ENCODE results near the gene PAM. TPM values are rescaled to one million over a fixed set of nuclear protein-coding genes. Genes with fewer than 3 reads are reported as not detected.
A peak's percentile ranks its signal among the peaks of the same experiment; 100 is the strongest.
"Not testable (repeated sequence)": the region's sequence is repeated elsewhere in the genome, so short reads cannot be mapped to it uniquely, and the experiment has no call there.

The PAM gene
- total and polyA plus RNA-seq, 2 donors from 2014 or later = 158 to 293 TPM

DNA sequence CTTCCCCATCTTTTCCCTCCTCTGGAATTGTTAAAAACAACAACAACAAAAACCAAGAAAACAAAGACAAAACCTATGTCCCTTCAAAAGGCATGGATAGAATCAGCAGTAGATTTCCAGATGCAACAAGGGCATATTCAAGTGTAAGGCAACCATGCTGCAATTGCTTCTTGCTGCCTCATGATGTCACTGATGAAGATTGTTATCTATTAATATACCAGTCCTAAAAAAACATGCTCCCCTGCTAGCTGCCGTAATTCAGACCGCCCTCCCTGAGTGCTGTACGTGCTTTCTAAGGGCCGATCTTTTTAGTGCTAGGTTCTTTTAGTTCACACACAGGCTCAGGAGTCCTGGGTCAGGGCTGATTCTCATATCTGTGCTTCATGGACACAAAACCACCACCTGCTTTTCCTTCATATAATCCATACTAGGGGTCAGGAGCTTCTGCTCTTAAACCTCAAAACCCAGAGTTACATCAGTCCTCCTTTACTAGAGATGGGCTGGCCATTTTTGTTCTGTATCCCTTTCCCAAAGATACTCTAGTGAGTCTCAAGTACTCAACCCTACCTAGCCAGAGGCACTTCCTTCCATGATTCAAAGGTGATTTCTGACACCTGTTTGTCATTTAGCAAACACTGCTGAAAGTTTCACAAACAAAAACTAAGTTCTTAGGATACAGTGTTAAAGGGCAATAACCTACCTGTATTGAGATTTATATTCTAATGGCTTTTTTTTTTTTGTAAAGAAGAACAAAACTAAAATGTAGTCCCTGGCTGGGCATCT lies 282.8 kb downstream of the PAM start:
- intact Hi-C loops (cut with DNase I) = no loop called here
- H3K4me3 ChIP-seq (ENCODE audit: low read length in 3 of 3) = no peak overlapping the region
- no peak overlapping the region for H3K27ac ChIP-seq (ENCODE audit: low read depth in 2 of 2, low read length in 2 of 2)
- TF ChIP-seq, protein P1, sequence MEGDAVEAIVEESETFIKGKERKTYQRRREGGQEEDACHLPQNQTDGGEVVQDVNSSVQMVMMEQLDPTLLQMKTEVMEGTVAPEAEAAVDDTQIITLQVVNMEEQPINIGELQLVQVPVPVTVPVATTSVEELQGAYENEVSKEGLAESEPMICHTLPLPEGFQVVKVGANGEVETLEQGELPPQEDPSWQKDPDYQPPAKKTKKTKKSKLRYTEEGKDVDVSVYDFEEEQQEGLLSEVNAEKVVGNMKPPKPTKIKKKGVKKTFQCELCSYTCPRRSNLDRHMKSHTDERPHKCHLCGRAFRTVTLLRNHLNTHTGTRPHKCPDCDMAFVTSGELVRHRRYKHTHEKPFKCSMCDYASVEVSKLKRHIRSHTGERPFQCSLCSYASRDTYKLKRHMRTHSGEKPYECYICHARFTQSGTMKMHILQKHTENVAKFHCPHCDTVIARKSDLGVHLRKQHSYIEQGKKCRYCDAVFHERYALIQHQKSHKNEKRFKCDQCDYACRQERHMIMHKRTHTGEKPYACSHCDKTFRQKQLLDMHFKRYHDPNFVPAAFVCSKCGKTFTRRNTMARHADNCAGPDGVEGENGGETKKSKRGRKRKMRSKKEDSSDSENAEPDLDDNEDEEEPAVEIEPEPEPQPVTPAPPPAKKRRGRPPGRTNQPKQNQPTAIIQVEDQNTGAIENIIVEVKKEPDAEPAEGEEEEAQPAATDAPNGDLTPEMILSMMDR (IDR thresholded peaks at IDR 0.05; ENCODE audit: borderline replicate concordance, extremely low read depth, insufficient read depth) = no peak
- H3K9me3 ChIP-seq (ENCODE audit: control insufficient read depth in 2 of 3, insufficient read depth in 1 of 3, low read length in 3 of 3) = peaks cover 0 to 6% (median 0%) of the 10 kb centered on the region in 3 donors
- DNase-seq (no peak), FAIRE-seq (no peak)
- H3K27me3 ChIP-seq (ENCODE audit: control insufficient read depth, insufficient read depth, low read length) = no peaks in the 10 kb centered on the region
- no peaks in the 10 kb centered on the region for H3K4me1 ChIP-seq (ENCODE audit: control insufficient read depth in 2 of 3, insufficient read depth in 2 of 3, low read depth in 1 of 3, low read length in 3 of 3)
- H3K36me3 ChIP-seq (ENCODE audit: control insufficient read depth in 2 of 3, insufficient read depth in 3 of 3, low read length in 3 of 3) = no peaks in the 10 kb centered on the region
- no peak overlapping the region for H3K9ac ChIP-seq (ENCODE audit: low read length in 3 of 3)

DNA sequence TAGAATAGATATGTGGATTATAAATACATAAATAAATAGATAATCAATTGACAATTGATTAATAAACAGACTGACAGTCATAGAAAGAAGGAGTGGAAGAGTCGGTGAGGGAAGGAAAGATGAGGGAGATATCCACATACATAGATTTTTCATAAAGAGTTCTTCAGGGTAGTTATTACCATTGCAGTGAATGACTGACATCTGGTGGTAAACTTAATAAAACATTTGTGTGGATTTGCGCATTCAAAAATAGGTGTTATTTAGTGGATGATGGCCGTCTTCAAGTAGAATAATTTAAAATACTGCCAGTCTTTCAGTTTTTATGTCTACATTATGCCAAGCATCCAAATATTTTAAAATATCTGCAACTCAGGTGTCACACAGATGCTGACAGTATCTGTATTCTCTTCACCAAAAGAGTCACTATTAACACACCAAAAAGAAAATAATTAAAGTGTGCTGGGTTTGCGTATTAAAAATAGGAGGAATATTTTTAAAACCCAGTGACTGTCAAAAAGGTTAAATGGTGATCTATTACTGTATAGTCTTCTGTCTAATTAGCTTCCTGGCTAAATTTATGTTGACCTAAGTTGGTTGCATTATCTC lies 286.1 kb downstream of the PAM start:
- intact Hi-C loops (cut with DNase I) = no loop called here

DNA sequence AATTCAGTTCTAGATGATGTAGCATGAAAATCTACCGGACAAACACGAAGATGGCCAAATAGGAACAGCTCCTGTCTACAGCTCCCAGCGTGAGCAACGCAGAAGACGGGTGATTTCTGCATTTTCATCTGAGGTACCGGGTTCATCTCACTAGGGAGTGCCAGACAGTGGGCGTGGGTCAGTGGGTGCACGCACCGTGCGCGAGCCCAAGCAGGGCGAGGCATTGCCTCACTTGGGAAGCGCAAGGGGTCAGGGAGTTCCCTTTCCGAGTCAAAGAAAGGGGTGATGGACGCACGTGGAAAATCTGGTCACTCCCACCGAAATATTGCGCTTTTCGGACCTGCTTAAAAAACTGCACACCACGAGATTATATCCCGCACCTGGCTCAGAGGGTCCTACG lies 291.6 kb downstream of the PAM start:
- H3K27ac ChIP-seq (ENCODE audit: low read depth in 2 of 2, low read length in 2 of 2); H3K4me1 ChIP-seq (ENCODE audit: control insufficient read depth in 2 of 3, insufficient read depth in 2 of 3, low read depth in 1 of 3, low read length in 3 of 3); intact Hi-C loops (cut with DNase I); H3K36me3 ChIP-seq (ENCODE audit: control insufficient read depth in 2 of 3, insufficient read depth in 3 of 3, low read length in 3 of 3); DNase-seq; H3K27me3 ChIP-seq (ENCODE audit: control insufficient read depth, insufficient read depth, low read length); FAIRE-seq; H3K9ac ChIP-seq (ENCODE audit: low read length in 3 of 3); H3K9me3 ChIP-seq (ENCODE audit: control insufficient read depth in 2 of 3, insufficient read depth in 1 of 3, low read length in 3 of 3); H3K4me3 ChIP-seq (ENCODE audit: low read length in 3 of 3): not testable (repeated sequence)

More for the DNA sequence above, 286.1 kb downstream of the PAM start:
- no peak for FAIRE-seq
- H3K4me3 ChIP-seq (ENCODE audit: low read length in 3 of 3) = no peak overlapping the region
- DNase-seq = peak in 2 of 5 donors; percentile 43 to 64
- H3K4me1 ChIP-seq (ENCODE audit: control insufficient read depth in 2 of 3, insufficient read depth in 2 of 3, low read depth in 1 of 3, low read length in 3 of 3) = no peaks in the 10 kb centered on the region
- H3K27ac ChIP-seq (ENCODE audit: low read depth in 2 of 2, low read length in 2 of 2) = no peak overlapping the region
- no peaks in the 10 kb centered on the region for H3K36me3 ChIP-seq (ENCODE audit: control insufficient read depth in 2 of 3, insufficient read depth in 3 of 3, low read length in 3 of 3)
- H3K9me3 ChIP-seq (ENCODE audit: control insufficient read depth in 2 of 3, insufficient read depth in 1 of 3, low read length in 3 of 3) = no peaks in the 10 kb centered on the region
- H3K27me3 ChIP-seq (ENCODE audit: control insufficient read depth, insufficient read depth, low read length) = no peaks in the 10 kb centered on the region
- TF ChIP-seq, protein P1 (IDR thresholded peaks at IDR 0.05; ENCODE audit: borderline replicate concordance, extremely low read depth, insufficient read depth) = peak; percentile 26
- no peak overlapping the region for H3K9ac ChIP-seq (ENCODE audit: low read length in 3 of 3)

Measured in kidney (tissue), 14 donors.